Neural progenitor cell (in vitro differentiated cells): Measurements from ENCODE around the gene BRD1.

Source experiments
- EZH2 ChIP-seq: fragments of 200-600 bp; sonication (generic); IDR thresholded peaks from 2 replicates; pipeline ENCODE4 v1.6.1; 2017; ENCODE audit warnings: antibody characterized with exemption, mild to moderate bottlenecking, moderate library complexity
- EZH2phosphoT487 ChIP-seq: fragments of 200-600 bp; sonication (generic); IDR thresholded peaks from 2 replicates; pipeline ENCODE4 v1.6.1; 2017; ENCODE audit warnings: antibody characterized with exemption
- TF ChIP-seq, protein P1 (sequence below): fragments of 200-600 bp; sonication (generic); IDR thresholded peaks from 2 replicates; pipeline ENCODE4 v1.5.1; 2017; ENCODE audit warnings: antibody characterized with exemption, mild to moderate bottlenecking

DNA sequence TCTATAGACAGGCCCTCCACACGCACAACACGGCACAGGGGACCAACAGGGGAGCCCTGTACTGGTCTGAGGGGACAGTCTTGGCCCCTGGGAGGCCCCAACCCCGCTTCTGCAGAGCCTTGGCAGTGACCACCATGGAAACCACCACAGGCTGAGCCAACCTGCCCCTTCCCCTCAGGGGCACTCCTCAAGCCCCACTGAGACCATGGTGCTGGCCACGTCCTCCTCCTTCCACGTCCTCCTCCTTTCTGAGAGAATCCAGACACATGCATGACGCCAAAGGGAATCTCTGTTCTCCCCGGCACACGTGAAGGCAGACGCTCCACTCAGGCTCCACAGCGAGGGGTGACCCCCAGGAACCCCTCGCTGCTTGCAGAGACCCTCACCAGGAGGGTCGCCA is 2.7 kb downstream of the BRD1 start:
- TF ChIP-seq, protein P1, sequence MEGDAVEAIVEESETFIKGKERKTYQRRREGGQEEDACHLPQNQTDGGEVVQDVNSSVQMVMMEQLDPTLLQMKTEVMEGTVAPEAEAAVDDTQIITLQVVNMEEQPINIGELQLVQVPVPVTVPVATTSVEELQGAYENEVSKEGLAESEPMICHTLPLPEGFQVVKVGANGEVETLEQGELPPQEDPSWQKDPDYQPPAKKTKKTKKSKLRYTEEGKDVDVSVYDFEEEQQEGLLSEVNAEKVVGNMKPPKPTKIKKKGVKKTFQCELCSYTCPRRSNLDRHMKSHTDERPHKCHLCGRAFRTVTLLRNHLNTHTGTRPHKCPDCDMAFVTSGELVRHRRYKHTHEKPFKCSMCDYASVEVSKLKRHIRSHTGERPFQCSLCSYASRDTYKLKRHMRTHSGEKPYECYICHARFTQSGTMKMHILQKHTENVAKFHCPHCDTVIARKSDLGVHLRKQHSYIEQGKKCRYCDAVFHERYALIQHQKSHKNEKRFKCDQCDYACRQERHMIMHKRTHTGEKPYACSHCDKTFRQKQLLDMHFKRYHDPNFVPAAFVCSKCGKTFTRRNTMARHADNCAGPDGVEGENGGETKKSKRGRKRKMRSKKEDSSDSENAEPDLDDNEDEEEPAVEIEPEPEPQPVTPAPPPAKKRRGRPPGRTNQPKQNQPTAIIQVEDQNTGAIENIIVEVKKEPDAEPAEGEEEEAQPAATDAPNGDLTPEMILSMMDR = no peak
- TF ChIP-seq EZH2phosphoT487 (no peak), EZH2 (no peak)
